ENCODE results near the gene HOMER1. TPM values are rescaled to one million over a fixed set of nuclear protein-coding genes. Genes with fewer than 3 reads are reported as not detected.

The HOMER1 gene
- polyA plus RNA-seq, 3 donors, result 0.03 to 0.62 (median 0.04) TPM

GRCh38 chr5:79503794-79504495, 10.0 kb downstream of the HOMER1 start:
- WGBS (ENCODE audit: insufficient coverage), result no CpG with 5 or more reads among the region's 3 CpGs
- Histone ChIP-seq H3K4me1 (ENCODE audit: control insufficient read depth in 1 of 2, insufficient read depth in 2 of 2, low read length in 2 of 2) (no peaks in the 10 kb centered on the region), H3K4me3 (replicated peaks in 1 of 3; ENCODE audit: low read depth in 2 of 3, low read length in 3 of 3) (no peak overlapping the region), H3K36me3 (replicated peaks in 1 of 2; ENCODE audit: control insufficient read depth in 1 of 2, insufficient read depth in 2 of 2, low read length in 2 of 2) (no peaks in the 10 kb centered on the region), H2AFZ (ENCODE audit: insufficient read depth, low read depth, low read length, poor library complexity, severe bottlenecking) (no peak overlapping the region), H3K27ac (ENCODE audit: low read depth in 1 of 2, low read length in 2 of 2) (no peak overlapping the region), H3K79me2 (ENCODE audit: insufficient read depth, low read length) (no peaks in the 10 kb centered on the region), H4K20me1 (ENCODE audit: insufficient read depth, low read length) (no peaks in the 10 kb centered on the region), H3K9ac (ENCODE audit: insufficient read depth, low read length, poor library complexity, severe bottlenecking) (no peak overlapping the region), H3K9me3 (replicated peaks in 1 of 2; ENCODE audit: control insufficient read depth in 1 of 2, insufficient read depth in 1 of 2, low read length in 2 of 2) (no peaks in the 10 kb centered on the region), H3K4me2 (replicated peaks; ENCODE audit: extremely low read depth, low read length, poor library complexity, severe bottlenecking) (no peak overlapping the region), H3K27me3 (ENCODE audit: control insufficient read depth in 2 of 2, insufficient read depth in 2 of 2, low read length in 2 of 2) (peaks cover 11% of the 10 kb centered on the region in 2 donors)
- TF ChIP-seq CTCF (IDR thresholded peaks at IDR 0.05), result no peak
- Mint-ChIP-seq H3K36me3 (no peaks in the 10 kb centered on the region), H3K4me3 (no peak overlapping the region), H3K4me1 (no peaks in the 10 kb centered on the region), H3K9me3 (peaks cover 0 to 7% (median 3%) of the 10 kb centered on the region in 7 donors), H3K27me3 (ENCODE audit: low read depth in 3 of 3) (peaks cover 15 to 35% (median 16%) of the 10 kb centered on the region in 3 donors), H3K27ac (no peak overlapping the region)
- DNase-seq, result no peak
- intact Hi-C loops (cut with micrococcal nuclease), result no loop called here

- DNase-seq, result no peak
- no peaks in the 10 kb centered on the region for H3K9me3 ChIP-seq (replicated peaks in 1 of 2; ENCODE audit: control insufficient read depth in 1 of 2, insufficient read depth in 1 of 2, low read length in 2 of 2)
- no peak overlapping the region for H2AFZ ChIP-seq (ENCODE audit: insufficient read depth, low read depth, low read length, poor library complexity, severe bottlenecking)
- intact Hi-C loops (cut with micrococcal nuclease), result no loop called here
- H3K4me3 ChIP-seq (replicated peaks in 1 of 3; ENCODE audit: low read depth in 2 of 3, low read length in 3 of 3), result no peak overlapping the region
- H3K4me2 ChIP-seq (replicated peaks; ENCODE audit: extremely low read depth, low read length, poor library complexity, severe bottlenecking), result no peak overlapping the region
- 93% methylated on average over 2 of the region's 4 CpGs for whole genome bisulfite sequencing (ENCODE audit: insufficient coverage)
- no peaks in the 10 kb centered on the region for H3K36me3 ChIP-seq (replicated peaks in 1 of 2; ENCODE audit: control insufficient read depth in 1 of 2, insufficient read depth in 2 of 2, low read length in 2 of 2)
- H3K9ac ChIP-seq (ENCODE audit: insufficient read depth, low read length, poor library complexity, severe bottlenecking), result no peak overlapping the region
- Mint-ChIP-seq H3K27me3 (ENCODE audit: low read depth in 3 of 3) (peaks cover 3 to 8% (median 5%) of the 10 kb centered on the region in 3 donors), H3K4me3 (no peak overlapping the region), H3K36me3 (no peaks in the 10 kb centered on the region), H3K9me3 (peaks cover 0 to 7% (median 3%) of the 10 kb centered on the region in 7 donors), H3K27ac (no peak overlapping the region), H3K4me1 (no peaks in the 10 kb centered on the region)
- H3K27me3 ChIP-seq (ENCODE audit: control insufficient read depth in 2 of 2, insufficient read depth in 2 of 2, low read length in 2 of 2), result no peaks in the 10 kb centered on the region
- TF ChIP-seq CTCF (IDR thresholded peaks at IDR 0.05), result no peak
- no peaks in the 10 kb centered on the region for H3K4me1 ChIP-seq (ENCODE audit: control insufficient read depth in 1 of 2, insufficient read depth in 2 of 2, low read length in 2 of 2)
- H3K27ac ChIP-seq (ENCODE audit: low read depth in 1 of 2, low read length in 2 of 2), result no peak overlapping the region
- H4K20me1 ChIP-seq (ENCODE audit: insufficient read depth, low read length), result no peaks in the 10 kb centered on the region
- H3K79me2 ChIP-seq (ENCODE audit: insufficient read depth, low read length), result no peaks in the 10 kb centered on the region
These were observed 14.2 kb downstream of the HOMER1 start for GRCh38 chr5:79499640-79500273.

Measured in CD14-positive monocyte (primary cell).